Globus pallidus (tissue), 1 donor: ENCODE measurements around the gene COL28A1.

Experiments
- DNase-seq: peaks from one replicate; pipeline ENCODE4 v3.0.0-alpha.2; 2015; ENCODE audit warnings: low spot score

The COL28A1 gene

DNA sequence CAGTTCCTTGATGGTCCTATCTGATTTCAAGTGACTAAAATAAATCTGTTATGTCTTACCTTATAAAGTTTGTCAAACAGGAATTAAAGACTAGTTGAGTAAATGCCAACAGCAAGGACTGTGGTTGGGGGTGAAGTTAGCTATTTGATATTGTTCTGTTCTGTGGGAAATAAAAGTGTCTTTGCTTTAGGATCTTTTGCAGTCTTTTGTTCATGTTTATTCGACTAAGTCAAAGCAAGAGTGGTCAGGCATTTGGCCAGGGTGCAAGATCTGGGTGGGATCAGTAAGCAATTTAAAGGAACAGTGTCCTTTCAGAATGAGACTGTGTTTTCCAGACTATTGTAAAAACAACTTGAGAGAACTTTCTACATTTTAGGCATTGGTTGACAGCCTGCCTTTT lies at the start of gene COL28A1:
Gene COL28A1, minus strand, starts transcription at position 183 of the 400 bp plus-strand sequence. CDS start 2,998 bp downstream, outside the sequence.
- DNase-seq = no peak

DNA sequence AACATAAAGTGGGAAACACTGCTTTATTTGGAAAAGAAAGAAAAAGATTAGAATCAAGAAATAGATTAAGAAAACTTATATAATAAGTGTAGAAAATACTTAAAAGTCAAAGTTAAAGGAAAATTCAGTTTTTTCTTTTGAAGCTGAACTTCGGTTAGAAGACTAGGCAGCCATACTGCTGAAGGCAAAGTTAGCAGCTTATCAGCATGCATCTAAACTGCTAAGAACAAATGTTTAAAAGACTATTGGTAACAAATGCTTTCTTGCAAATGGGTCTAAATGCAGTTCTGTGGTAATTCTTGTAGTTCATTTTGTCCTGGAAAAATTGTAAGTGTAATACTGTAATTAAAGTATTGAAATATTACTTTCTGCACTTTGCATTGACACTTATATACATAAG lies 49.0 kb upstream of the COL28A1 start:
- no peak for DNase-seq

DNA sequence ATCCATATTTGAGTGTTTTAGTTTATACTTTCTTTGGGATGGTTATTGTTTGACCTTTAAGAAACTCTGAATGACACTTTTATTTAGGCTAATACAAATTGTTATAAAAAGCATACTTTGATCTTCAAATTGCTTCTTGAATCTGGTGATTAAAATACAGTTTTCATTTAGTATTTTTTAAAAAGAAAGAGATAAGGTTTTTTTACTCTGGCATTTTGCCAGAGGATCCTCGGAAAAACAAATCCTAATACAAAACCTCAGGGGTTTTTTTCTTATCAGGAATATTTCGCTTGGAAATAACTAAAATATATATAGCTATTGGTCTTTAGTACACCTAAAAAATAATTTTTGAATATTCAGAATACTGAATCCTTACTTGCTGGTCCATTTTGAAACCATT lies 48.1 kb upstream of the COL28A1 start:
- no peak for DNase-seq

DNA sequence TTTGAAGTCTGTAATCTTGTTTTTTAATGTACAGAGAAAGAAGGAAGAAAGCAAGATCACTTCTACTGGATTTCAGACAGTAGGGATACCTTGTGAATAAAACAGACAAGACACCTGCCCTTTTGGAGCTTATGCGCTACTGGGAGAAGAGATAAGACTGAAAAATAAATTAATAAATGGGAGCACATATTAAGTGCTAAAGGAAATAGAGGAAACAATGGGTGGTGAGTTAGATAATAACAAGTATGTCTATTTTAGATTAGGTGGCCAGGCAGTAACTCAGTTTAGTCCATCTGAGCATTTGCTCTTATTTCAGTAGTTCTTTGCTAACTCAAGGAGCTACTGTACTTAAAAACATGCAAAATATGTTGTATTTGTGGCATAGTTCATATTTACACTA lies 46.9 kb upstream of the COL28A1 start:
- no peak for DNase-seq

DNA sequence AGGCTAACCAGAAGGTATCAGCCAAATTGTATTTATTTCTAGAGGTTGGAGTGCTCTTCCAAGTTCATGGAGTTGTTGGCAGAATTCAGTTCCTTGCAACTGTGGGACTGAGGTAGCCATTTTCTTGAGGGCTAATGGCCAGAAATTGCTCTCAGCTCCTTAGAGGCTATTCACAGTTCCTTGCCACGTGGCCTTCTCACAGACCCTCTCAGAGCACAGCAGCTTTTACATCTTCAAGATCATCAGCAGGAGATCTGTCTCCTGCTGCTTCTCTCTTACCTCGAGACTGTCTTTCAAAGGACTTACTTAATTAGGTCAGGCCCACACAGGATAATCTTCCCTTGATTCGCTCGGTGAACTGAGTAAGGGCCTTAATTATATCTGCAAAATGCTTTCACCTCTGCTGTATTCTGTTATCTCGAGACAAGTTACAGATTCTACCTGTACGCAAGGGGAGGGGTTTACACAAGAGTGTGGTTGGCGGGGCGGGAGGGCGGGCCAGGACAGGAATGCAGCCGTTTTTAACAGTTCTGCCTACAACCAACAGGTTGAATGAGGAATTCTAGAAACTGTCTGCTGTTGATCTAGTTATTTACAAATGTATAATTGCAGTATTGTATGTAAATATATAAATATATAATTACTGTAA lies 46.0 kb upstream of the COL28A1 start:
- no peak for DNase-seq

DNA sequence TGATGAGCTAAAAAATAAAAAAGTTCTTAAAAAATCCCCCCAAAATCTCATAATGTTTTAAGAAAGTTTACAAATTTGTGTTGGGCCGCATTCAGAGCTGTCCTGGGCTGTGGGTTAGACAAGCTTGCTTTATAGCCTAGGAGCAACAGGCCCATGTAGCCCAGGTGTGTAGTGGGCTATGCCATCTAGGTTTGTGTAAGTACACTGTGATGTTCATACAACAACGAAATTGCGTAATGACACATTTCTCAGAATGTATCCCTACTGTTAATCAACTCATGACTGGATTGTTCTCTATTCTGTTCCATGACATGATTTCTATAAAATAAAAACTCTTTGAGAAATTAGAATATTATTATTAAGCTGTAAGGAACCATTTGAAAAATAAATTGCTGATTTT lies 44.0 kb upstream of the COL28A1 start:
- no peak for DNase-seq

DNA sequence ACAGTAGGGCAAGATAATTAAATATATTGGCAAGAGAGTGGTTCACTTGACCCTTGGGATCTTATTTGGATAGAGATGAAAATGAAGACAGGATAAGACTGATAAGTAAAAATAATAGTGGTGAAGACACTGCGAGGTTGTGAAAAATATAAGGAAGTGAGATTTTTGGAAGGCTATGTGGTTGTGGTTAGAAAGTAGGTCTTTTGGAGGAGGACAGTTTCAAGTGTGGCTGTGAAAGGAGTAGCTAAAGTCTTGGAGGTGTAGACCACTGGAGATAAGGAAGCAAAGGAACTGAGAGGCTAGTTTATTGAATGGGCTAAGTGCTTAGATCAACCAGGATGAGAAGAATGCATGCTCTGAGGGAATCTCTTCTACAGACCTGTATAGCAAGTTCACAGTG lies 42.2 kb upstream of the COL28A1 start:
- DNase-seq = no peak

DNA sequence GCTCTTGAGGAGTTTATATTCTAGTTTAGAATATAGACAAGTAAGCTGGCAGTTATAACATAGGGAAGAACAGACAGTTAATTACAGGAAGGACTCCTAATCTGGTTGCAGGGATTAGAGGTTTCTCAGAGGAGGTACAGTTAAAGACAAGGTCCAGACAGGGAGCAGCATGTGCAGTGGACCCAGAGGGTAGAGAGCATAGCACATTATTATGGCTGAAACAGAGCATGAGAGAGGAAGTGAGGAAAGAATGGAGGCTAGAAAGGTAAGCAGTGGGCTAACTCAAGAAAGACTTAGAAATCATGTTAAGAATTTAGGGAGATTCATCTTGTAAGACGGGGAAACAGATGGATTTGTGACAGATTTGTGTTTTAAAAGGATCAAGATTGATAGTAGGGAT lies 40.7 kb upstream of the COL28A1 start:
- DNase-seq = no peak

DNA sequence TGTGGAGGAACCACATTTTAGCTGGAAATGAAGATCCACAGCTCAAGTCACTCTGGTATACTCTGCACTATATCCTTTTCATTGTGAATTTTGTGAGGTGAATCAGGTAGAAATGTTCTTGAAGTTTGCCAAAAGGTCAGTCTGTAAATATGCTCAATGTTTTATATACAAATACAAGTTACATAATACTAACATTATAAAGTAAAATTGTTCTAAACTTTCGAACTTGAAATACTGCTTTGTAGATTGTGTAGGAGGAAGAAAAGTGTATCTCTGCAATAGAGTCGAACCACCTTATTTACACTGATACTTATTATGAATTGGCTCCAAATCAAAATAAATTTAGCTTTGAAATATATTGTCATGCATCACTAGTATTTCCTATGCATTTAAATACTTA lies 38.0 kb upstream of the COL28A1 start:
- DNase-seq = no peak

DNA sequence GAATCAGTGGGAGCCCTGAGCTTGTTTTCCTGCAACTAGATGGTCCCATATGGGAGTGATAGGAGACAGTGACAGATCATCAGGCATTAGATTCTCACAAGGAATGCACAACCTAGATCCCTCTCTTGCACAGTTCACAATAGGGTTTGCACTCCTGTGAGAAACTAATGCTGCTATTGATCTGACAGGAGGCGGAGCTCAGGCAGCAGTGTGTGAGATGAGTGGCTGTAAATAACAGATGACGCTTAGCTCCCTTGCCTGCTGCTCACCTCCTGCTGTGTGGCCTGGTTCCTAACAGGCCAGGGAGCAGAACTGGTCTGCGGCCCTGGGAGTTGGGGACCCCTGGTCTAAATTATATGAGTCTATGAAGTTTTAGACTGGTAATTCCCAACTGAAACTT lies 34.9 kb upstream of the COL28A1 start:
- DNase-seq = no peak

DNA sequence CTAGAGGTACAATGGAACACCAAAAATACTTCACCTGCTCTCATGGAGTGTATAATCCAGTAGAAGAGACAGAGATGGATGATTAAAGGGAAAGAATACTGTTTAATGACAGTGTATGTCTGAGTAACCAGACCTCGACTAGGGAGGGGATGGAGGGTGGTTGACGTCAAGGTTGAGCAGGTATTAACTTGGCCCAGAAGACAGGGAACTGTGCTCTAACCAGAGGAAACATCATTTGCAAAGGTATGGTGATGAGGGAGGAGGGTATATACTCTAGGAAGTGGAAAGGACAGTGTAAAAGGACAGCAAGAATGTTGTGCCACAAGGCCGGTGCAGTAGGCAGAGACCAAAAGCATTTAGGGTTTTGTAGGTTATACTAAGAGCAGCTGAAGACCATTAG lies 33.9 kb upstream of the COL28A1 start:
- DNase-seq = no peak

DNA sequence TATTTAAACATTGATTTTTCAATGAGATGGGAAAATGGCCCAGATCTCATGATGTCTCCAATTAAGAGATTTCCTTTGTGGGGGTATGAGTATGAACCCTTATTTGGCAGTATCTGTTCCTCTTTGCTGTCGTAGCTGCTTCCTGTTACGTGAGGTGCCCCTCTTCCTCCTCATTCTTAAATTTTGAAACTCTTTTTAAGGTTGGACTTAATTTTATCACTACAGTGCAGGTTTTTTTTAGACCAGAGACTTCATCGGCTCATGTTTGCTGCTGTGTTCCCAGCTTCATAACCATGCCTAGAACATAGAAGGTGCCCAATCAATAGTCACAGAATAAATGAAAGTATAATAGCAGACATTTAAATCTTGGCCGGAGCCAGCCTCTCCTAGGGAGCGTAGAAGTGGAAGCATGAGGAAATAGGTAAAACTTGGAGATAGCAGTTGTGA lies 33.4 kb upstream of the COL28A1 start:
- peak; percentile 30 for DNase-seq

DNA sequence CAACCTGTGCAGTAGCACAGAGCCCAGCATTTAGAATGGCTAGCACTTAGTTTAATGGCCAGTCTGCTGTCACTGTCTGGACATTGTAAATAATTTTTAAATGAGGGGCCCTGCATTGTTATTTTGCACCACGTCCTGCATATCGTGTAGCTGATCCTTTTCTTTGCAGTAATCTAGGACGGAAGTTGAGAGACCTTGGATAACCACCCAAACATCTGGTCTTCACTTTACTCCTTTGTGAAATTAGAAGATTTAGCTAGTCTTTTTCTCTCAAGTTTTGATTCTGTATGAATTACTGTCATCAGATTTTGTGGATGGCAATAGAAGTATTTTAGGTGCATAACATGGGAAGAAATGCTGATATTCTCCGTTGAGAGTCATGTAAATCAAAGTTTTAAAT lies 32.9 kb upstream of the COL28A1 start:
- DNase-seq = no peak

DNA sequence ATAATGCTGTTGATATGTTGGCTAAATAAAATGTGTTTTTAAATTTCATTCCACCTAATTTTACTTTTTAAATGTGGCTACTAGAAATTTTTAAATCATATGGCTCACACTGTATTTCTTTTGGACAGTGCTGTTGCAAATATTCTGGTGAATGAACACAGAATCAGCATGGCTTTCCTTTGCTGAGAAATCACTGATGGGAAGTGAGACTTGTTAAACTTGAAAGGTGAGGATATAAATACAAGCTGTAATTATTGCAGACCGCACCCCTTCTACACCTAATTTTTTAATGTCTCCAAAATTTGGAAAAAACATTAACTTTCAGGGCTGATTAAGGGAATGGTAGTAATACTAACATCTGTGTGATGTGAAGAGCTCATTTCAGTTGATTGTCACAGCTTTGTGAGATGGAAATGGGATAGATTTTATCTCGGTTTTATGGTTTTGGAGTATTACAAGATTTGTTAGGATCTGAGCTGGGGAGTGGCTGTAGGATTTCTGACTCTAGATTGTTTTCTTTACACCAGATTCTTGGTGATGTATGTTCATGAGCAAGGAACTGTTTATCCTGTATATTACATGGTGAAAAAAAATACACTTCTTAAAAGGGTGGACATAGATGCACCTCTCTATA lies 32.3 kb upstream of the COL28A1 start:
- DNase-seq = no peak

DNA sequence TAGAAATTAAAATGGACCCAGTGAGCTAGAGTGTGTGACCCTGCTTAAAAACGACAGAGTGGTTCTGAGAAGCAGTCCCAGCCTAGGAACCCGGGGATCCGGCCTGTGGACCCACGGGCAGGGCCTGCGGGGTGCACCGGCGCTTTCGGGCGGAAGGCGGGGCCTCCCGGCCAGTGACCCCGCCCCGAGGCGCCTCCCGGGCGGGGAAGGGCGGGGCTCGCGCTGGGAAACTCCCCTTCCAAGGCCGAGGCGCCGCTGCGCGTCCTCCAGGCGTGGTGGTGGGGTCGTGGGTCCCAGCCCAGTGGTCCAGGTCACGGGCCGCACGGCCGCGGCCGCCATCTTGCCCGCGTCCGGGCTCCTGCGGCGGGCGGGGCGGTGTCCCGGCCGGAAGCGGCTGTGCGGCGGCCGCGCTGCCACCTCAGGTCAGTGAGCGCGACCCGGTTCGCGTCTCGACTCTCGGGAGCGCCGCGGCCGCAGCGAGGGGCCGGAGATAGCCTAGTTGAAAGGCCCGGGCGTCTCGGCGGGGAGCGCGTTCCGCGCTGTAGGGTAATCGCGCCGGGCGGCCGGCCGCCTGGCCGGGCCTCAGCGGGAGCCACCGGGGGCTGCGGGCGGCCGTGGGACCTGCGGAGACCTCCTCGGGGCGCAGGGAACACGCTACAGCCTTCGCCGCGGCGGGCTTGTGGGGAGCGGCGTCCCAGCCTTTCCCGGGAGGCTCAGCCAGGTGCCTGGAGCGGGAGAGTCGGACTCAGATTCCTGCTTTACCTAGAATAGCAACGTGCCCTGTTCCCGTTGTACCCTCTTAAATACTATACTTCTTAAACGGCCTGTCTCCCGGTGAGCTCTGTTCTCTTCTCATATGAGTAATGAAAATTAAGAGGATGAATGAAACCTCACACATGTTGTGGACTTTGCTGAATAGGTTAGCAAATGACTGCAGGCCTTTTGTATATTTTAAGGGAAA lies 31.3 kb upstream of the COL28A1 start, which contains the start of gene MIOS:
Gene MIOS, plus strand, starts transcription at position 234 of the 961 bp plus-strand sequence. CDS start 5,592 bp downstream, outside the sequence.
- peak; percentile 84 for DNase-seq

DNA sequence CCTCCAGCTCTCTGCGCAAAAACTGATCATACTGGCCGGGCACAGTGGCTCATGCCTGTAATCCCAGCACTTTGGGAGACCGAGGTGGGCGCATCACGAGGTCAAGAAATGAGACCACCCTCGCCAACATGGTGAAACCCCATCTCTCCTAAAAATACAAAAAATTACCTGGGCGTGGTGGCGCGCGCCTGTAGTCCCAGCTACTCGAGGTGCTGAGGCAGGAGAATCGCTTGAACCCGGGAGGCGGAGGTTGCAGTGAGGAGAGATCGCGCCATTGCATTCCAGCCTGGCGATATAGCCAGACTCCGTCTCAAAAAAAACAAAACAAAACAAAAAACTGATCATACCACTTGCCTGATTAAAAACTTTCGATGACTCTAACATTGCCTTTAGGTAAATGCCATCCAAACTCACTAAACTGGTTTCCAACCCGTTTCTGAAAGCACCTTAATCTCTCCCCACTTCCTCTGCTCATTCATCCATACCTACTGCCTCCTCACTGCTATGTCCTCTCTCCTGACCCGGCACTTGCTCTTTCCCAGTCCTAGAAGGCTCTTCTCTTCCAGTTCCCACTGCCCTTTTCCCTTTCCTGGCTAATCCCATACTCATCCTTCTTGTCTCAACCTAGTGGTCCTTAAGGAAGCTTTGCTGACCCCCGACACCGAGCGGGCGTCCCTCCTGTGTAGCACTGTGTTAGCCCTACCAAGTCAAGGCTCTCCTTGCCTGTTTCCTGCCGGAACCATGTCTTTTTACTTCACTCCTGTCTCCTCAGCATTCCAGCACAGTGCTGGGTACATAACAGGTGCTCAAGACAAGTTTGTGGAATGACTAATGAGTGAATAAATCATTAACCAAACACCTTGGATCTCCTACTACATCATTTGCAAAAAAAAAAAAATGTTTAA lies 30.3 kb upstream of the COL28A1 start:
- DNase-seq = peak; percentile 29

DNA sequence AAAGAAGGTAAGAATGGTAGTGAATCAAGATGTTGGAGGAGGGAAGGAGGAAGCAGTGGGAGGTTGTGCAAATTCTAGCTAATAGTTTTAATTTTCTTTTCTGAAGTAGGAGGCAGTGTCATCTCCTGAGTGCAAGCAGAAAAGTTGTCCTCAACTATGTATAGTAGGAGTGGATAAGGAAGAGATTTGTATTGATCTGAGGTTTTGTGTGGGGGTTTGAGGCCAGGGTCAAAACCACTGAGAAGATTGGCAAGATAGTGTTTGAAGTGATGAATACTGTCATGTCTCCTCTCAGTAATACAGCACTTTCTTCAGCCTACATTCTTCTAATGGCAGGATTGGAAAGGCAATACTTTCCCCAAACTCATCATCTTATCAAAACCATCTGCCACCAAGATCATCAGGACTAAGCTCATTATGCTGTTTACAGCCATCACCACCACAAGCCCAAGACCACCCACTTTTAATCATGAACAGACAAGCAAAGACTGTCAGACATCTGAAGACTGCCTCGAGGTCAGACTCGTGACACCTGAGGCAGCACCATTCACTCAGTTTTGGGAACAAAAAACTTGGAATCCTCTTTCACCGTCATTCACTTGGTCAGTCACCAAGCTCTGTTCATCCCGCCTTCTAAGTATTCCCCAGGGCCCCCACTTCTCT lies 29.5 kb upstream of the COL28A1 start:
- no peak for DNase-seq

DNA sequence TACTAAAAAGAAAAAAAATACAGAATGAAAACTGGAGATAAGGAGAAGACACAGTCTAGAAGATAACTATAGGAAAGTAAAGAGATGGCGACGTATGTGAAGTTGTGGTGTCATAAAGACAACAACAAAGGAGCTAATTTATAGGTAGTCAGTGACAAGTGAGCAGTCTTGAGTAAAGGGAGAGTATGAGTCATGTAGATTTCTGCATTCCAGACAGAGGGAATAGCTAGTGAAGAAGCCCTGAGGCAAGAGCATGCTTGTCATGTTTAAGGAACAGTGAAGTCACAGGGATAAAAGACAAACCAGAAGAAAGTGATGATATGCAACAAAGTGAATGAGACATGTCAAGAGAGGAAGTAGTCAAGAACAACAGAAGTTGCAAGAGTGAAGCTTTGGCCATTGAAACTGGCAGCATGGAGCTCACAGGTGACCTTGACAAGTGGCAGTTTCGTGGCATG lies 28.7 kb upstream of the COL28A1 start:
- DNase-seq = no peak

DNA sequence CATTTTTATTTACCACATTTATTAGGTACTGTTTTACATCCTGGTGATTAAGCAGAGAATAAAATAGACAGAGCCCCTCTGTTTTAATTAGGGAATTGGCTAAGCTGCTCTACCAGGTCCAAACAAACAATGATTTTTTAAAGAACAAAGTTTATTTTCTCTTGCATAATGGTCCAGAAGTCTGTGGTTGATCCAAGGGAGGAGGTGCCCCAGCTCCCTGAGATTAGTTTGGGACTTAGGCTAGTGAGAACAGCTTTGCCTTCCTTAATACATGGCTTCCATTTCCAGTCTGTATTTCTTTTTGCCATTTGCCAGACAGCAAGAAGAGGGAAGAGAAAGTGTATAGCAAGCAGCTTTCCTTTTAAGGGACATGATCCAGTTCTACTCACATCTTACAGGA lies 28.1 kb upstream of the COL28A1 start:
- no peak for DNase-seq

DNA sequence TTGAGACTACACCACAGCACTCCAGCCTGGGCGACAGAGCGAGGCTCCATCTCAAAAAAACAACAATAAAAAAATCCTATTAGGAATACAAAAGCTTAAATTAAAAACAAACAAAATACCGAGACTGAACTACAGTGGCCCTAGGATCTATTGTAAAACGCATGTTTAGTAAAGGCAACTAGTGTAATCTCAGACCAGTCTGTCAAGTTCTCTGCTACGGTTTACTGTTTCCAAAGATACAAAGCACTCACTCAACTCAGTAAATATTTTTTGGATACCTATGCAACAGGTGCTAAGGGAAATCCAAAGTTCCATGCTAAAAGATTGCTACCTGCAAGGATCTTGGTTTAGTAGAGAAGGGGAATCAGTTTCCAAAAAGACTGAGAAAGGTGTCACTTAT lies 27.6 kb upstream of the COL28A1 start:
- DNase-seq = no peak

DNA sequence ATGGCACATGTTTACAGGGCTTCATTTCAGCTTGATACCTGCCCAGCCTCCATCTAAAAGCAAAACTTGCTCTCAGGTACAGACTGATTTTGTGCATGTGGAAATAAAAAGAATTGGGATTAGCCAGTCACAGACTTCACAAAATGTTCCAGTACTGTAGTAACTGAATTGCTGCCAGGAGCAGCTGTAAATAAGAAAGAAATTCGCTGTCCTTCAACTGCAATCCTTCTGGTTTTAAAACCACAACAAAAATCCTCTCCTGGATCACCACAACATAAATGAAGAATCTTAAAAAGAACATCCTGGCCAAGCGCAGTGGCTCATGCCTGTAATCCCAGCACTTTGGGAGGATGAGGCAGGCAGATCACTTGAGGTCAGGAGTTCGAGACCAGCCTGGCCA lies 27.1 kb upstream of the COL28A1 start:
- no peak for DNase-seq
